Muscle layer of duodenum (tissue), 2 donors: ENCODE data around the gene DNAJC9.
A peak's percentile ranks its signal among the peaks of the same experiment; 100 is the strongest.

Source experiments
- H3K27ac ChIP-seq: one replicate; pipeline ENCODE4 v1.7.0; 2013; ENCODE audit warnings: mild to moderate bottlenecking, low read length
- H3K27me3 ChIP-seq: one replicate; pipeline ENCODE4 v1.7.0; 2013; ENCODE audit warnings: low read depth, mild to moderate bottlenecking, control low read depth, low read length
- H3K36me3 ChIP-seq, 2 donors: one replicate each; pipeline ENCODE4 v1.7.0; 2013; ENCODE audit warnings: low read length in 2 of 2, control low read depth in 1 of 2, mild to moderate bottlenecking in 1 of 2; ENCODE audit not compliant: insufficient read depth in 2 of 2, control insufficient read depth in 1 of 2
- H3K4me1 ChIP-seq, 2 donors: one replicate each; pipeline ENCODE4 v1.7.0; 2013; ENCODE audit warnings: low read length in 2 of 2, mild to moderate bottlenecking in 2 of 2, control low read depth in 1 of 2, moderate library complexity in 1 of 2; ENCODE audit not compliant: insufficient read depth in 2 of 2, control insufficient read depth in 1 of 2
- H3K4me3 ChIP-seq, 2 donors: one replicate each; pipeline ENCODE4 v1.7.0; 2013; ENCODE audit warnings: low read length in 2 of 2, low read depth in 1 of 2, mild to moderate bottlenecking in 1 of 2
- H3K9me3 ChIP-seq, 2 donors: one replicate each; pipeline ENCODE4 v1.7.0; 2013; ENCODE audit warnings: low read length in 2 of 2, control low read depth in 1 of 2, mild to moderate bottlenecking in 1 of 2; ENCODE audit not compliant: control insufficient read depth in 1 of 2
- donor health status: healthy.

Gene DNAJC9, protein sequence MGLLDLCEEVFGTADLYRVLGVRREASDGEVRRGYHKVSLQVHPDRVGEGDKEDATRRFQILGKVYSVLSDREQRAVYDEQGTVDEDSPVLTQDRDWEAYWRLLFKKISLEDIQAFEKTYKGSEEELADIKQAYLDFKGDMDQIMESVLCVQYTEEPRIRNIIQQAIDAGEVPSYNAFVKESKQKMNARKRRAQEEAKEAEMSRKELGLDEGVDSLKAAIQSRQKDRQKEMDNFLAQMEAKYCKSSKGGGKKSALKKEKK

GRCh38 chr10:73246646-73247508, at the start of gene DNAJC9:
Gene DNAJC9 (minus strand): TSS chr10:73247255. CDS start chr10:73247189, 66 bp downstream.
- Histone ChIP-seq H3K27ac (peak within 1 kb of the TSS; percentile 86), H3K36me3 (peaks cover 14 to 38% of the 10 kb centered on the region in 2 donors), H3K4me1 (peaks cover 17 to 39% of the 10 kb centered on the region in 2 donors), H3K27me3 (no peaks in the 10 kb centered on the region), H3K4me3 (peak within 1 kb of the TSS; percentile 63 to 100), H3K9me3 (no peaks in the 10 kb centered on the region)

GRCh38 chr10:73293461-73293860, 46.4 kb upstream of the DNAJC9 start:
- peaks cover 0 to 6% of the 10 kb centered on the region in 2 donors for H3K36me3 ChIP-seq
- no peak overlapping the region for H3K4me3 ChIP-seq
- no peaks in the 10 kb centered on the region for H3K4me1 ChIP-seq
- no peaks in the 10 kb centered on the region for H3K9me3 ChIP-seq
- no peaks in the 10 kb centered on the region for H3K27me3 ChIP-seq
- no peak overlapping the region for H3K27ac ChIP-seq

DNA sequence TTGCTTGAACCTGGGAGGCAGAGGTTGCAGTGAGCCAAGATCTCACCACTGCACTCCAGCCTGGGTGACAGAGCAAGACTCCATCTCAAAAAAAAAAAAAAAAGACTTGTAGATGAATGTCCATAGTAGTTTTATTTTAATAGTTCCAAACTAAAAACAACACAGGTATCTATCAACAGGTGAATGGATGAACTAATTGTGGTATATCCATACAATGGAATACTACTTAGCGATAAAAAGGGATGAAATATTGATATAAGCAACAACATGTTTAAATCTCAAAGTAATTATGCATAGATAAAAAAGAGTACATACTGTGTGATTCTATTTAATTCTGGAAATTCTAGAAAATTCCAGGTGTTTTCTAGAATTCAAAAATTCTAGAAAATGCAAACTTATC, 42.9 kb upstream of the DNAJC9 start:
- H3K36me3 ChIP-seq = peaks cover 0 to 6% of the 10 kb centered on the region in 2 donors

DNA sequence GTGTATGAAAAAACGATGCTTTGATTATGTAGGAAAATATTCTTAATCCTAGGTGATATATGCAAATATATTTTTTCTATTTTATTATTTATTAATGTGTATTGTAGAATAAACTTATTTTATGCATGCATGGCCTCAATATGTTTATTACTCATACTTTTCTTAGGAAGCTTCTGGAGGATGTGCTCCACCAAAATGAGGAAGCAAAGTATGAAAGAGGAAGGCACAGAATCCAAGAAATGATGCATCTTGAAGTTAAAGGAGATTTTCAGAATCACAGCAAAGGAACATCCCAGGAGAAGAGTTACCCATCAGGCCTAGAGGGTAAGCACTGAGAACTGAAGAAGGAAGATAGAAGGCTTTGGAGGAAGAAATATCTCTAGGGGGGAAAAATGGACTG, 40.4 kb upstream of the DNAJC9 start:
- Histone ChIP-seq H3K9me3 (no peaks in the 10 kb centered on the region), H3K36me3 (peaks cover 0 to 6% of the 10 kb centered on the region in 2 donors), H3K27me3 (no peaks in the 10 kb centered on the region), H3K4me3 (no peak overlapping the region), H3K4me1 (no peaks in the 10 kb centered on the region), H3K27ac (no peak overlapping the region)

More for the DNA sequence above, 42.9 kb upstream of the DNAJC9 start:
- Histone ChIP-seq H3K27me3 (no peaks in the 10 kb centered on the region), H3K27ac (no peak overlapping the region), H3K4me1 (no peaks in the 10 kb centered on the region), H3K9me3 (no peaks in the 10 kb centered on the region), H3K4me3 (no peak overlapping the region)

GRCh38 chr10:73281097-73281496, 34.0 kb upstream of the DNAJC9 start:
- H3K27me3 ChIP-seq = no peaks in the 10 kb centered on the region
- no peaks in the 10 kb centered on the region for H3K9me3 ChIP-seq
- no peak overlapping the region for H3K27ac ChIP-seq
- H3K36me3 ChIP-seq = no peaks in the 10 kb centered on the region
- no peak overlapping the region for H3K4me3 ChIP-seq
- no peaks in the 10 kb centered on the region for H3K4me1 ChIP-seq

DNA sequence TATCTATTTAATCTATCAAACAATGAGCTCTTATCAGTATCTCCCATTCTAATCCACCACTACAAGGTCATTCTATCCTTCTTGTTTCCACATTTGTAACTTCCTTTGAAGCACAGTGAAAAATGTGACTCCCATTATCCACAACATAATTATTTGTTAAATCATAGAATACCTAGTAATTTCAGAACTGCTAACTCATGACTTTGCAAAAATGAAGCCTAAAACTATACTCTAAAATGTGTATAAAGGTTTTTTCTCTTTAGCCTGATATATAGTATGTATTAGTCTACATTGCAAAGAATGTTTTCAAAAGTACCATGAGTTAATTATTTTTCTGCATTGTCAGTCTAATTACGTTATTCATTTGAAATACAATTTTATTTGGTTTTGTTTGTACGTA, 17.4 kb upstream of the DNAJC9 start:
- Histone ChIP-seq H3K9me3 (no peaks in the 10 kb centered on the region), H3K4me1 (no peaks in the 10 kb centered on the region), H3K4me3 (no peak overlapping the region), H3K36me3 (no peaks in the 10 kb centered on the region), H3K27me3 (no peaks in the 10 kb centered on the region), H3K27ac (no peak overlapping the region)

DNA sequence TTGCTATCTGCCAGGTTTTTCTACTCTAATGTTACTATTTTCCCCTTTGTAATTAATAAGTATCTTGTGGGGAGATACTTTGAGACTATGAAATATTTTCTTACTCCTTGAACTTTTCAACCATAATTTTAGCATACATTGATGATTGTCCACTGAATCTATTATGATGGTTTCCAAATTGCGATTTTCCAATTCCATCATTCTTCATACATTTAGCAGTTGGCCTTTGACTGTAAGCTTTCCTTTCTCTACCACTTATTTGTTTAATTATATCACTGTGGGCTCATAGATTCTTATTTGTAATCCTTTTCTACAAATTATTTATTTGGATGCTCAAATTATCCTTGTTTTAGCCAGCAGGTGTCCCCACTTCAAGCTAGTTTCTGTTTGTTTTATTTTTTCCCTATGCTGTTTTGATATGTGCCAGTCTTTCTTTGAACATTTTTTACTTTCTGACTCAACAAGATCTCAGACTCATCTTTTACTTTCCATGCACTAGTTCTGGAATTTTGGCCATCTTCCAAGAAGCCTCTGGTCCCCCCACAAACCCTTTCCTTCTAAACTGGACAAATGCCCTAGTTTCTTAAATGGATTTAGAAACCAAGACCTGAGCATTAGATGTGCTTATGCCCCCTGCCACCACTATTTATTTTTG, 16.8 kb upstream of the DNAJC9 start:
- Histone ChIP-seq H3K4me3 (no peak overlapping the region), H3K27ac (no peak overlapping the region), H3K4me1 (no peaks in the 10 kb centered on the region), H3K36me3 (no peaks in the 10 kb centered on the region), H3K27me3 (no peaks in the 10 kb centered on the region), H3K9me3 (no peaks in the 10 kb centered on the region)

GRCh38 chr10:73262880-73263555, 16.0 kb upstream of the DNAJC9 start:
- Histone ChIP-seq H3K36me3 (no peaks in the 10 kb centered on the region), H3K27ac (no peak overlapping the region), H3K9me3 (peaks cover 0 to 2% of the 10 kb centered on the region in 2 donors), H3K4me3 (no peak overlapping the region), H3K4me1 (no peaks in the 10 kb centered on the region), H3K27me3 (no peaks in the 10 kb centered on the region)

DNA sequence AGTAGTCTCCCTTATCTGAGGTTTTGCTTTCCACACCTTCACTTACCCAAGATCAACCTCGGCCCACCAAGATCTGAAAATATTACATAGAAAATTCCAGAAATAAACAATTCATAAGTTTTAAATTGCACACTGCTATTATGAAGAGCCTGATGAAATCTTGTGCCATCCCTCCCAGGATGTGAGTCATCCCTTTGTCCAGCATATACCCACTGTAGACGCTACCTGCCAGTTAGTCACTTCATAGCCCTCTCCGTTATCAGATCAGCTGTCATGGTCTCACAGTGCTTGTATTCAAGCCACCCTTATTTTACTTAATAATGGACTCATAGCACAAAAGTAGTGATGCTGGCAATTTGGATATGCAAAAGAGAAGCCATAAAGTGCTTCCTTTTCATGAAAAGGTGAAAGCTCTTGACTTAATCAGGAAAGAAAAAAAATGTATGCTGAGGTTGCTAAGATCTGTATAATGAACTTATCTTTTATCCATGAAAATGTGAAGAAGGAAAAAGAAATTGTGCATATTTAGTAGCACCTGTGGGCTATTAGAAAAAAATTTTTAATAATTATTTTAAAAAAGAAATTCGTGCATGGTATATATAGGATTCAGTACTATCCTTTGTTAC, 15.2 kb upstream of the DNAJC9 start:
- Histone ChIP-seq H3K4me3 (no peak overlapping the region), H3K27ac (no peak overlapping the region), H3K27me3 (no peaks in the 10 kb centered on the region), H3K4me1 (no peaks in the 10 kb centered on the region), H3K9me3 (peaks cover 0 to 2% of the 10 kb centered on the region in 2 donors), H3K36me3 (no peaks in the 10 kb centered on the region)

DNA sequence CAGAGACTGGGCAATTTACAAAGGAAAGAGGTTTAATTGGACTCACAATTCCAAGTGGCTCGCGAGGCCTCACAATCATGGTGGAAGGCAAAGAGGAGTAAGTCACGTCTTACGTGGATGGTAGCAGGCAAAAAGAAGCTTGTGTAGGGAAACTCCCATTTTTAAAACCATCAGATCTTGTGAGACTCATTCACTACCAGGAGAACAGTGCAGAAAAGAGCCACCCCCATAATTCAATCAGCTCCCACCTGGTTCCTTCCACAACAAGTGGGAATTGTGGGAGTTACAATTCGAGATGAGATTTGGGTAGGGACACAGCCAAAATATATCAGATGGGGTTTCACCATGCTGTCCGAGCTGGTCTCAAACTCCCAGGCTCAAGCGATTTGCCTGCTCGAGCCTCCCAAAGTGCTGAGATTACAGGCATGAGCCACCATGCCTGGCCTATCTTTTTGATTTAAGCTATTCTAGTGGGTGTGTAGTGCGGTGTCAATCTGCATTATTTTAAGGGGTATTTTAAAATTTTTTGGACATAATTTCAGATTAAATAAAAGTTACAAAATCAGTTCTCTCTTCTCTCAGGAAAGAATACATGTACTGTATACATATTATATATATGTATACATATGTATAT, 14.4 kb upstream of the DNAJC9 start:
- Histone ChIP-seq H3K27me3 (no peaks in the 10 kb centered on the region), H3K36me3 (no peaks in the 10 kb centered on the region), H3K27ac (no peak overlapping the region), H3K9me3 (peaks cover 0 to 2% of the 10 kb centered on the region in 2 donors), H3K4me3 (no peak overlapping the region), H3K4me1 (no peaks in the 10 kb centered on the region)
